Hepatocyte (in vitro differentiated cells): ENCODE results near the gene LSM14A. TPM values are rescaled to one million over a fixed set of nuclear protein-coding genes. Genes with fewer than 3 reads are reported as not detected.

Source experiments
- DNase-seq: peaks from one replicate; pipeline ENCODE4 v3.0.0-alpha.2; 2016; ENCODE audit warnings: low spot score
- H2AFZ ChIP-seq: fragments of 200-600 bp; sonication (generic); 2 replicates; pipeline ENCODE4 v1.6.0; 2016; ENCODE audit warnings: antibody characterized with exemption, mild to moderate bottlenecking
- H3K27ac ChIP-seq: fragments of 200-600 bp; sonication (generic); 2 replicates; pipeline ENCODE4 v1.5.1; 2016; ENCODE audit warnings: mild to moderate bottlenecking
- H3K27me3 ChIP-seq: fragments of 200-600 bp; sonication (generic); 2 replicates; pipeline ENCODE4 v1.6.1; 2016
- H3K36me3 ChIP-seq: fragments of 200-600 bp; sonication (generic); replicated peaks from 2 replicates; pipeline ENCODE4 v1.5.1; 2016; ENCODE audit warnings: low read depth; ENCODE audit not compliant: insufficient read depth
- H3K4me1 ChIP-seq: fragments of 200-600 bp; sonication (generic); 2 replicates; pipeline ENCODE4 v1.5.1; 2016; ENCODE audit warnings: mild to moderate bottlenecking, moderate library complexity; ENCODE audit not compliant: insufficient read depth
- H3K4me2 ChIP-seq: fragments of 200-600 bp; sonication (generic); 2 replicates; pipeline ENCODE4 v1.6.0; 2016
- H3K4me3 ChIP-seq: fragments of 200-600 bp; sonication (generic); 2 replicates; pipeline ENCODE4 v1.5.1; 2016; ENCODE audit warnings: mild to moderate bottlenecking
- H3K79me2 ChIP-seq: fragments of 200-600 bp; sonication (generic); 2 replicates; pipeline ENCODE4 v1.6.0; 2017; ENCODE audit warnings: mild to moderate bottlenecking
- H3K9me2 ChIP-seq: fragments of 200-600 bp; sonication (generic); replicated peaks from 2 replicates; pipeline ENCODE4 v1.6.0; 2017; ENCODE audit warnings: mild to moderate bottlenecking; ENCODE audit not compliant: insufficient read depth
- H3K9me3 ChIP-seq: fragments of 200-600 bp; sonication (generic); 2 replicates; pipeline ENCODE4 v1.5.1; 2016; ENCODE audit warnings: low read depth, mild to moderate bottlenecking
- H4K20me1 ChIP-seq: fragments of 200-600 bp; sonication (generic); 2 replicates; pipeline ENCODE4 v1.6.0; 2016; ENCODE audit warnings: mild to moderate bottlenecking; ENCODE audit not compliant: insufficient read depth, poor library complexity, severe bottlenecking
- EZH2 ChIP-seq: fragments of 200-600 bp; sonication (generic); IDR thresholded peaks from 2 replicates; pipeline ENCODE4 v1.6.1; 2016; ENCODE audit warnings: antibody characterized with exemption, mild to moderate bottlenecking, borderline replicate concordance
- EZH2phosphoT487 ChIP-seq: fragments of 200-600 bp; sonication (generic); IDR thresholded peaks from one replicate; pipeline ENCODE4 v1.6.1; 2018; ENCODE audit warnings: antibody characterized with exemption, mild to moderate bottlenecking, low read depth, moderate library complexity; ENCODE audit not compliant: unreplicated experiment, severe bottlenecking
- WGBS: methylation state at CpG from one replicate; pipeline ENCODE4 v1.1.6; 2016; ENCODE audit warnings: low lambda C conversion rate; ENCODE audit errors: missing lambda C conversion rate; 5-methylcytosine and 5-hydroxymethylcytosine counted together
- polyA plus RNA-seq: library from polyadenylated mRNA; unstranded; fragments of >200 nt; fragmentation: Nextera tagmentation; extraction: Ambion mirVana; gene quantifications from 2 replicates; pipeline ENCODE4 v1.2.1, GENCODE V29; 2016
- total RNA-seq: library from RNA; depleted of rRNA; stranded (reverse); fragments of >200 nt; gene quantifications from 2 replicates; pipeline ENCODE4 v1.2.3, GENCODE V29; 2014
- TF ChIP-seq, protein P1 (sequence below): fragments of 200-600 bp; sonication (generic); IDR thresholded peaks from 2 replicates; pipeline ENCODE4 v1.5.1; 2016; ENCODE audit warnings: antibody characterized with exemption, mild to moderate bottlenecking; ENCODE audit not compliant: poor library complexity

The LSM14A gene
- total and polyA plus RNA-seq, 2 experiments from 2014 or later, result 64.7 to 96.5 TPM

DNA sequence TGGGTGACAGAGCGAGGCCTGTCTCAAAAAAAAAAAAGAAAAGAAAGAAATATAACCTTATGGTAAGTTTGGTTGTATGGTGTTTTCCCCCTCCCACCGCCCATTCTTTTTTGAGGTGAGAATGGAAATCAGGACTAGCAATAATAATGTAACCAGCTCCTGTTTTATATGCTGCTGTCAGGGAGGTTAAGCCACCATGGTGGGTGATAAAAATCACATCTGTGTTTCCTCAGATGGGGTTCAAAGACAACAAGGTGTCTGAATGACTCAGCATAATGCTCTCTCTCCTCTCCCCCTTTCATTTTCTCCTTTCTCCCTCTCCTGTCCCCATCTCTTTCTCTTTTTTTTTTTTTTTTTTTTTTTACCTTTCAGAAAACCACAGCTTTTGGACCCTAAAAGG is 53.7 kb downstream of the LSM14A start:
- peaks cover 5% of the 10 kb centered on the region for H3K36me3 ChIP-seq
- TF ChIP-seq EZH2 (no peak), EZH2phosphoT487 (no peak)
- TF ChIP-seq, protein P1, sequence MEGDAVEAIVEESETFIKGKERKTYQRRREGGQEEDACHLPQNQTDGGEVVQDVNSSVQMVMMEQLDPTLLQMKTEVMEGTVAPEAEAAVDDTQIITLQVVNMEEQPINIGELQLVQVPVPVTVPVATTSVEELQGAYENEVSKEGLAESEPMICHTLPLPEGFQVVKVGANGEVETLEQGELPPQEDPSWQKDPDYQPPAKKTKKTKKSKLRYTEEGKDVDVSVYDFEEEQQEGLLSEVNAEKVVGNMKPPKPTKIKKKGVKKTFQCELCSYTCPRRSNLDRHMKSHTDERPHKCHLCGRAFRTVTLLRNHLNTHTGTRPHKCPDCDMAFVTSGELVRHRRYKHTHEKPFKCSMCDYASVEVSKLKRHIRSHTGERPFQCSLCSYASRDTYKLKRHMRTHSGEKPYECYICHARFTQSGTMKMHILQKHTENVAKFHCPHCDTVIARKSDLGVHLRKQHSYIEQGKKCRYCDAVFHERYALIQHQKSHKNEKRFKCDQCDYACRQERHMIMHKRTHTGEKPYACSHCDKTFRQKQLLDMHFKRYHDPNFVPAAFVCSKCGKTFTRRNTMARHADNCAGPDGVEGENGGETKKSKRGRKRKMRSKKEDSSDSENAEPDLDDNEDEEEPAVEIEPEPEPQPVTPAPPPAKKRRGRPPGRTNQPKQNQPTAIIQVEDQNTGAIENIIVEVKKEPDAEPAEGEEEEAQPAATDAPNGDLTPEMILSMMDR, result no peak

DNA sequence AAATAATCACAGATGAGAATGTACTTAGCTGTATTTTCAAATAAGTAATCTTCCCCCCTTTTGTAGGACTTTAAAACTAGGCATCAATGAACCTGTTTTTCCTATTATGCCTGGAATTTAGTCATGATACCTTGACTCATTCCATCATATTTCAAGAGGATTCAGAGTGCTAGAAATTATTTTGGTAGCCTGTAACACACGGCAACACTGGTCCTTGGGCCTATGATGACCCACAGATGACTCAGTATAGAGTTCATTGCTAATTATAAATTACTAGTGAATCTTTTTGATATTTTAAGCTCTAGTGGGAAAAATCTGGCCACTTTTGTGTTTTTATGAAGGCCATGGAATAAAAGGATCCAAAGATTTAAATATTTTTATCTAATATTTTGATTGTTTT is 56.0 kb downstream of the LSM14A start:
- WGBS, result 83% methylated on average over 1 of the region's 1 CpG
- peaks cover 6% of the 10 kb centered on the region for H4K20me1 ChIP-seq

More for the DNA sequence above, 53.7 kb downstream of the LSM14A start:
- Histone ChIP-seq H3K27me3 (no peaks in the 10 kb centered on the region), H3K27ac (no peak overlapping the region), H2AFZ (no peak overlapping the region), H3K9me2 (no peaks in the 10 kb centered on the region), H4K20me1 (peaks cover 8% of the 10 kb centered on the region), H3K9me3 (no peaks in the 10 kb centered on the region), H3K4me1 (no peaks in the 10 kb centered on the region), H3K4me2 (no peak overlapping the region), H3K79me2 (peaks cover 11% of the 10 kb centered on the region), H3K4me3 (no peak overlapping the region)
- WGBS, result 100% methylated on average over 2 of the region's 2 CpGs
- no peak for DNase-seq

DNA sequence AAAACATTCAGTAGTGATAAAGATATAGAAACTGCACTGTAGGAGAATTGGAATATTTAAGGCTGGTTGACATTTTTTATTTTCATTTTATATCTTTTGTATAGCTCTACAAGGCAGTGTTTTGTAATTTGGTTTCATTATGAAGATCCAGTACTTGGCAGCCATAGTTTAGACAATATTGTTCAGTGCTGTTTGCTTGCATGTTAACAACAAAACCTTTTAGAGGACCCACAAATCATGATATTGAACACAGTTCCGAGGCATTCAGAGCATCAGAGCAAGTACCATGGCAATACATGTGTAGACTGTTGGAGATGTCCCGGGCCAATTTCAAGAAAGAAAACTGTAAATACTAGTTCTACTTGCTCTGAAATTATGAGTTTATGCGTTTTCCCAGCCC is 56.5 kb downstream of the LSM14A start:
- Histone ChIP-seq H3K9me2 (no peaks in the 10 kb centered on the region), H2AFZ (no peak overlapping the region), H3K4me3 (no peak overlapping the region), H3K36me3 (peaks cover 5% of the 10 kb centered on the region), H3K79me2 (peaks cover 4% of the 10 kb centered on the region), H4K20me1 (peaks cover 6% of the 10 kb centered on the region), H3K4me1 (no peaks in the 10 kb centered on the region), H3K4me2 (no peak overlapping the region), H3K27ac (no peak overlapping the region), H3K27me3 (no peaks in the 10 kb centered on the region), H3K9me3 (no peaks in the 10 kb centered on the region)
- TF ChIP-seq EZH2 (no peak), EZH2phosphoT487 (no peak)
- TF ChIP-seq, protein P1, result no peak
- 98% methylated on average over 3 of the region's 3 CpGs for WGBS
- no peak for DNase-seq

More for the DNA sequence above, 56.0 kb downstream of the LSM14A start:
- no peaks in the 10 kb centered on the region for H3K27me3 ChIP-seq
- peaks cover 5% of the 10 kb centered on the region for H3K36me3 ChIP-seq
- no peaks in the 10 kb centered on the region for H3K9me2 ChIP-seq
- H3K4me2 ChIP-seq, result no peak overlapping the region
- H3K9me3 ChIP-seq, result no peaks in the 10 kb centered on the region
- H3K4me3 ChIP-seq, result no peak overlapping the region
- no peaks in the 10 kb centered on the region for H3K4me1 ChIP-seq
- no peak overlapping the region for H3K27ac ChIP-seq
- H3K79me2 ChIP-seq, result peaks cover 4% of the 10 kb centered on the region
- no peak for DNase-seq
- no peak overlapping the region for H2AFZ ChIP-seq
- no peak for TF ChIP-seq EZH2
- TF ChIP-seq, protein P1, result no peak
- TF ChIP-seq EZH2phosphoT487, result no peak

DNA sequence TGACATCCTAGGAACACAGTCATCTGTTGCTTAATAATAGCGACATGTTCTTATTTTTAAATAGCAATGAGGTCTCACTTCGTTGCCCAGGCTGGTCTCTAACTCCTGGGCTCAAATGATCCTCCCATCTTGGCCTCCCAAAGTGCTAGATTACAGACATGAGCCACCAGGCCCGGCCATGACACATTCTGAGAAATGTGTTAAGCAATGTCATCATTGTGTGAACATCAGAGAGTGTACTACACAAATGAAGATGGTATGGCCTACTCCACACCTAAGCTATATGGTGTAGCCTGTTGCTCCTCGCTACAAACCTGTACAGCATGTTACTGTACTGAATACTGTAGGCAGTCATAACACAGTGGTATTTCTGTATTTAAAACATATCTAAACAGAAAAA is 57.4 kb downstream of the LSM14A start:
- no peak overlapping the region for H2AFZ ChIP-seq
- no peak for TF ChIP-seq EZH2phosphoT487
- TF ChIP-seq EZH2, result no peak
- TF ChIP-seq, protein P1, result no peak
- no peak overlapping the region for H3K4me2 ChIP-seq
- 97% methylated on average over 4 of the region's 4 CpGs for WGBS
- peaks cover 4% of the 10 kb centered on the region for H3K79me2 ChIP-seq
- H3K4me3 ChIP-seq, result no peak overlapping the region
- no peak for DNase-seq
- H4K20me1 ChIP-seq, result peaks cover 6% of the 10 kb centered on the region
- peaks cover 5% of the 10 kb centered on the region for H3K36me3 ChIP-seq
- H3K27me3 ChIP-seq, result no peaks in the 10 kb centered on the region
- H3K9me3 ChIP-seq, result no peaks in the 10 kb centered on the region
- no peaks in the 10 kb centered on the region for H3K9me2 ChIP-seq
- H3K4me1 ChIP-seq, result no peaks in the 10 kb centered on the region
- H3K27ac ChIP-seq, result no peak overlapping the region
